Mesendoderm (in vitro differentiated cells): ENCODE data around the gene FBXL3.

ENCODE experiments used
- DNase-seq: peaks from one replicate; pipeline ENCODE4 v3.0.0; 2013
- H2AK5ac ChIP-seq: 2 replicates; pipeline ENCODE4 v1.6.1; 2013; ENCODE audit warnings: low read length, inconsistent platforms
- H2BK120ac ChIP-seq: 2 replicates; pipeline ENCODE4 v1.6.1; 2013; ENCODE audit warnings: low read depth, mild to moderate bottlenecking, low read length, moderate library complexity, mixed read lengths
- H2BK15ac ChIP-seq: replicated peaks from 2 replicates; pipeline ENCODE4 v1.6.1; 2013; ENCODE audit warnings: low read depth, mild to moderate bottlenecking, moderate library complexity
- H2BK5ac ChIP-seq: 2 replicates; pipeline ENCODE4 v1.6.1; 2013; ENCODE audit warnings: low read length, inconsistent platforms
- H3K18ac ChIP-seq: 2 replicates; pipeline ENCODE4 v1.6.1; 2013; ENCODE audit warnings: mild to moderate bottlenecking, low read length, mixed read lengths
- H3K23ac ChIP-seq: one replicate; pipeline ENCODE4 v1.6.1; 2013; ENCODE audit warnings: low read length
- H3K27ac ChIP-seq: 2 replicates; pipeline ENCODE4 v1.5.1; 2013; ENCODE audit warnings: low read depth, mild to moderate bottlenecking, inconsistent platforms, low read length, moderate library complexity
- H3K27me3 ChIP-seq: 2 replicates; pipeline ENCODE4 v1.6.1; 2013; ENCODE audit warnings: low read length, control low read depth, mild to moderate bottlenecking, inconsistent platforms; ENCODE audit not compliant: insufficient read depth, poor library complexity
- H3K36me3 ChIP-seq: 2 replicates; pipeline ENCODE4 v1.6.1; 2013; ENCODE audit warnings: low read length, inconsistent platforms; ENCODE audit not compliant: control insufficient read depth, insufficient read depth
- H3K4ac ChIP-seq: one replicate; pipeline ENCODE4 v1.6.1; 2013; ENCODE audit warnings: low read depth, mild to moderate bottlenecking, low read length, moderate library complexity
- H3K4me1 ChIP-seq: 2 replicates; pipeline ENCODE4 v1.6.1; 2013; ENCODE audit warnings: low read depth, low read length, inconsistent platforms; ENCODE audit not compliant: control insufficient read depth
- H3K4me2 ChIP-seq: 2 replicates; pipeline ENCODE4 v1.6.1; 2013; ENCODE audit warnings: low read length
- H3K4me3 ChIP-seq: 2 replicates; pipeline ENCODE4 v1.5.1; 2013; ENCODE audit warnings: mild to moderate bottlenecking, low read length
- H3K56ac ChIP-seq: one replicate; pipeline ENCODE4 v1.6.1; 2013; ENCODE audit warnings: low read length
- H3K79me1 ChIP-seq: 2 replicates; pipeline ENCODE4 v1.6.1; 2013; ENCODE audit warnings: low read length, inconsistent platforms
- H3K79me2 ChIP-seq: 2 replicates; pipeline ENCODE4 v1.6.1; 2013; ENCODE audit warnings: mild to moderate bottlenecking, low read length; ENCODE audit not compliant: control insufficient read depth, insufficient read depth
- H3K9ac ChIP-seq: 2 replicates; pipeline ENCODE4 v1.6.1; 2013; ENCODE audit warnings: low read length, inconsistent platforms
- H4K5ac ChIP-seq: one replicate; pipeline ENCODE4 v1.6.1; 2013; ENCODE audit warnings: low read length
- H4K8ac ChIP-seq: one replicate; pipeline ENCODE4 v1.6.1; 2013; ENCODE audit warnings: low read depth, mild to moderate bottlenecking, control low read depth, low read length, moderate library complexity
- WGBS: extraction: QIAGEN DNeasy Blood & Tissue Kit; methylation state at CpG from one replicate; pipeline ENCODE4 v1.1.7; 2013; ENCODE audit warnings: low lambda C conversion rate, missing lambda C conversion rate; ENCODE audit not compliant: insufficient coverage; ENCODE audit errors: extremely low coverage; 5-methylcytosine and 5-hydroxymethylcytosine counted together

The FBXL3 gene

GRCh38 chr13:77001963-77002587 lies 24.9 kb downstream of the FBXL3 start:
- Histone ChIP-seq H3K18ac (no peak overlapping the region), H2AK5ac (no peak overlapping the region), H3K4me2 (no peak overlapping the region), H3K36me3 (no peaks in the 10 kb centered on the region), H3K79me1 (no peaks in the 10 kb centered on the region), H3K4me3 (no peak overlapping the region), H3K9ac (no peak overlapping the region), H2BK15ac (no peak overlapping the region), H3K27me3 (no peaks in the 10 kb centered on the region), H2BK5ac (no peak overlapping the region), H2BK120ac (no peak overlapping the region), H3K4me1 (no peaks in the 10 kb centered on the region), H3K79me2 (no peaks in the 10 kb centered on the region), H3K23ac (no peak overlapping the region), H3K56ac (no peak overlapping the region), H3K27ac (no peak overlapping the region), H4K8ac (no peak overlapping the region), H3K4ac (no peak overlapping the region), H4K5ac (no peak overlapping the region)
- WGBS = no CpG with 5 or more reads among the region's 4 CpGs
- no peak for DNase-seq

GRCh38 chr13:77001540-77001939 lies 25.4 kb downstream of the FBXL3 start:
- Histone ChIP-seq H3K18ac (no peak overlapping the region), H2BK5ac (no peak overlapping the region), H3K27me3 (no peaks in the 10 kb centered on the region), H4K8ac (no peak overlapping the region), H3K4me3 (no peak overlapping the region), H3K27ac (no peak overlapping the region), H3K56ac (no peak overlapping the region), H3K79me2 (no peaks in the 10 kb centered on the region), H3K4ac (no peak overlapping the region), H3K9ac (no peak overlapping the region), H3K4me2 (no peak overlapping the region), H2BK120ac (no peak overlapping the region), H3K79me1 (no peaks in the 10 kb centered on the region), H4K5ac (no peak overlapping the region), H3K23ac (no peak overlapping the region), H3K36me3 (no peaks in the 10 kb centered on the region), H2BK15ac (no peak overlapping the region), H2AK5ac (no peak overlapping the region), H3K4me1 (no peaks in the 10 kb centered on the region)
- WGBS = no CpG with 5 or more reads among the region's 4 CpGs
- no peak for DNase-seq

GRCh38 chr13:77000475-77000874 lies 26.5 kb downstream of the FBXL3 start:
- Histone ChIP-seq H3K27ac (no peak overlapping the region), H3K79me2 (no peaks in the 10 kb centered on the region), H3K4ac (no peak overlapping the region), H2BK5ac (no peak overlapping the region), H2BK120ac (no peak overlapping the region), H3K4me3 (no peak overlapping the region), H3K4me1 (no peaks in the 10 kb centered on the region), H2AK5ac (no peak overlapping the region), H3K27me3 (no peaks in the 10 kb centered on the region), H3K4me2 (no peak overlapping the region), H3K36me3 (no peaks in the 10 kb centered on the region), H3K18ac (no peak overlapping the region), H4K5ac (no peak overlapping the region), H2BK15ac (no peak overlapping the region), H3K9ac (no peak overlapping the region), H3K79me1 (peaks cover 1% of the 10 kb centered on the region), H4K8ac (no peak overlapping the region), H3K23ac (no peak overlapping the region), H3K56ac (no peak overlapping the region)
- DNase-seq = no peak
- no CpG with 5 or more reads among the region's 1 CpG for WGBS

- no peak overlapping the region for H2BK120ac ChIP-seq
- no peak for DNase-seq
- H3K9ac ChIP-seq = no peak overlapping the region
- WGBS = 100% methylated on average over 1 of the region's 3 CpGs
- H3K27ac ChIP-seq = no peak overlapping the region
- H3K27me3 ChIP-seq = no peaks in the 10 kb centered on the region
- H4K8ac ChIP-seq = no peak overlapping the region
- no peak overlapping the region for H2BK15ac ChIP-seq
- H3K4me3 ChIP-seq = no peak overlapping the region
- H2BK5ac ChIP-seq = no peak overlapping the region
- no peak overlapping the region for H3K18ac ChIP-seq
- H3K4me1 ChIP-seq = no peaks in the 10 kb centered on the region
- no peak overlapping the region for H4K5ac ChIP-seq
- H3K4ac ChIP-seq = no peak overlapping the region
- H3K79me1 ChIP-seq = peaks cover 6% of the 10 kb centered on the region
- H2AK5ac ChIP-seq = no peak overlapping the region
- no peak overlapping the region for H3K56ac ChIP-seq
- H3K23ac ChIP-seq = no peak overlapping the region
- H3K79me2 ChIP-seq = no peaks in the 10 kb centered on the region
- no peaks in the 10 kb centered on the region for H3K36me3 ChIP-seq
- no peak overlapping the region for H3K4me2 ChIP-seq
Observed at GRCh38 chr13:76994281-76994680, 32.7 kb downstream of the FBXL3 start.

- H4K5ac ChIP-seq = no peak overlapping the region
- WGBS = 100% methylated on average over 1 of the region's 5 CpGs
- H3K27me3 ChIP-seq = no peaks in the 10 kb centered on the region
- no peak overlapping the region for H3K27ac ChIP-seq
- no peak overlapping the region for H3K18ac ChIP-seq
- H3K4me3 ChIP-seq = no peak overlapping the region
- no peak overlapping the region for H3K4me2 ChIP-seq
- H2BK15ac ChIP-seq = no peak overlapping the region
- no peak overlapping the region for H3K9ac ChIP-seq
- no peak overlapping the region for H3K4ac ChIP-seq
- H2BK120ac ChIP-seq = no peak overlapping the region
- H3K23ac ChIP-seq = no peak overlapping the region
- no peak for DNase-seq
- H3K4me1 ChIP-seq = no peaks in the 10 kb centered on the region
- H4K8ac ChIP-seq = no peak overlapping the region
- H2AK5ac ChIP-seq = no peak overlapping the region
- H3K56ac ChIP-seq = no peak overlapping the region
- peaks cover 6% of the 10 kb centered on the region for H3K79me1 ChIP-seq
- no peaks in the 10 kb centered on the region for H3K36me3 ChIP-seq
- no peaks in the 10 kb centered on the region for H3K79me2 ChIP-seq
- H2BK5ac ChIP-seq = no peak overlapping the region
Observed at GRCh38 chr13:76993473-76993872, 33.5 kb downstream of the FBXL3 start.

- Histone ChIP-seq H2BK120ac (no peak overlapping the region), H3K56ac (peak overlapping the region; percentile 96), H3K79me2 (no peaks in the 10 kb centered on the region), H4K8ac (no peak overlapping the region), H3K4me1 (no peaks in the 10 kb centered on the region), H3K23ac (no peak overlapping the region), H3K4me3 (no peak overlapping the region), H2BK15ac (no peak overlapping the region), H3K27ac (no peak overlapping the region), H2BK5ac (no peak overlapping the region), H2AK5ac (no peak overlapping the region), H3K18ac (no peak overlapping the region), H3K36me3 (no peaks in the 10 kb centered on the region), H3K9ac (peak overlapping the region; percentile 83), H3K27me3 (no peaks in the 10 kb centered on the region), H4K5ac (no peak overlapping the region), H3K79me1 (peaks cover 6% of the 10 kb centered on the region), H3K4ac (no peak overlapping the region), H3K4me2 (peak overlapping the region; percentile 92)
- 100% methylated on average over 1 of the region's 3 CpGs for WGBS
- no peak for DNase-seq
Observed at GRCh38 chr13:76993021-76993420, 33.9 kb downstream of the FBXL3 start.
